BE2C (cell line): ENCODE results near the gene RGS19.

ENCODE experiments used
- DNase-seq: peaks from one replicate; pipeline ENCODE4 v3.0.0-alpha.2; 2020
- H3K27me3 ChIP-seq: fragments of 250-450 bp; sonication (Bioruptor Pico); 2 replicates; pipeline ENCODE4 v1.5.1; 2020; ENCODE audit warnings: mild to moderate bottlenecking
- H3K36me3 ChIP-seq: fragments of 250-450 bp; sonication (Bioruptor Pico); 2 replicates; pipeline ENCODE4 v1.5.1; 2020; ENCODE audit warnings: mild to moderate bottlenecking
- H3K4me1 ChIP-seq: fragments of 250-450 bp; sonication (Bioruptor Pico); 2 replicates; pipeline ENCODE4 v1.5.1; 2020
- H3K4me3 ChIP-seq: 2 replicates; pipeline ENCODE4 v1.5.1; 2011; ENCODE audit warnings: low read depth, low read length
- H3K9me3 ChIP-seq: fragments of 250-450 bp; sonication (Bioruptor Pico); 2 replicates; pipeline ENCODE4 v1.5.1; 2020
- CTCF ChIP-seq: IDR thresholded peaks from 2 replicates; pipeline ENCODE4 v1.5.1; 2012; ENCODE audit warnings: mild to moderate bottlenecking, low read depth, low read length

Gene RGS19

GRCh38 chr20:64116541-64117431 lies 37.5 kb upstream of the RGS19 start:
- Histone ChIP-seq H3K27me3 (no peaks in the 10 kb centered on the region), H3K9me3 (no peaks in the 10 kb centered on the region), H3K4me1 (peaks cover 35% of the 10 kb centered on the region), H3K4me3 (no peak overlapping the region), H3K36me3 (no peaks in the 10 kb centered on the region)
- TF ChIP-seq CTCF = no peak
- DNase-seq = no peak

GRCh38 chr20:64116016-64116415 lies 36.7 kb upstream of the RGS19 start:
- Histone ChIP-seq H3K27me3 (no peaks in the 10 kb centered on the region), H3K36me3 (no peaks in the 10 kb centered on the region), H3K4me1 (peaks cover 43% of the 10 kb centered on the region), H3K4me3 (no peak overlapping the region), H3K9me3 (no peaks in the 10 kb centered on the region)
- DNase-seq = no peak
- TF ChIP-seq CTCF = no peak

- no peaks in the 10 kb centered on the region for H3K27me3 ChIP-seq
- H3K36me3 ChIP-seq = no peaks in the 10 kb centered on the region
- H3K4me3 ChIP-seq = no peak overlapping the region
- no peaks in the 10 kb centered on the region for H3K9me3 ChIP-seq
- DNase-seq = no peak
- H3K4me1 ChIP-seq = peaks cover 44% of the 10 kb centered on the region
- no peak for TF ChIP-seq CTCF
Observed at GRCh38 chr20:64115171-64115911, 36.0 kb upstream of the RGS19 start.

GRCh38 chr20:64114356-64114971 lies 35.1 kb upstream of the RGS19 start:
- TF ChIP-seq CTCF = no peak
- H3K27me3 ChIP-seq = no peaks in the 10 kb centered on the region
- H3K4me3 ChIP-seq = no peak overlapping the region
- H3K36me3 ChIP-seq = no peaks in the 10 kb centered on the region
- no peak for DNase-seq
- H3K9me3 ChIP-seq = no peaks in the 10 kb centered on the region
- H3K4me1 ChIP-seq = peaks cover 48% of the 10 kb centered on the region

GRCh38 chr20:64113796-64114355 lies 34.6 kb upstream of the RGS19 start:
- no peak for TF ChIP-seq CTCF
- no peak for DNase-seq
- no peaks in the 10 kb centered on the region for H3K27me3 ChIP-seq
- H3K36me3 ChIP-seq = no peaks in the 10 kb centered on the region
- H3K4me3 ChIP-seq = no peak overlapping the region
- peaks cover 51% of the 10 kb centered on the region for H3K4me1 ChIP-seq
- no peaks in the 10 kb centered on the region for H3K9me3 ChIP-seq
